Heart left ventricle (tissue), 13 donors: ENCODE measurements around the gene FKBP8.

ENCODE experiments used
- CTCF ChIP-seq, 12 donors: fragments of 200-600 bp; sonication (generic) in 4 of 12; IDR thresholded peaks; one replicate each; pipeline versions ENCODE4 v1.5.0 to v1.8.0; 2018 to 2022; ENCODE audit warnings: antibody characterized with exemption in 12 of 12, mild to moderate bottlenecking in 5 of 12
- POLR2A ChIP-seq, 2 donors: fragments of 450-650 bp; IDR thresholded peaks; one replicate each; pipeline ENCODE4 v1.6.1; 2017; ENCODE audit warnings: antibody characterized with exemption in 2 of 2, mild to moderate bottlenecking in 2 of 2, moderate library complexity in 2 of 2
- donor health status: ischemic (EF 13 %, LVEDD 7.1; RV severe dilation, severe dysfunction).
- donor health status: DM: no; HTN: yes; CAD: no.
- donor health status: DM: no; HTN: no; CAD: no.
- donor health status: ischemic (EF 25% LVEDD 6.9; RV normal size, moderate dysfunction).
- donor health status: ischemic (EF 25% LVEDD 5.7; RV mildly dilated, moderate dysfunction).
- donor health status: ischemic (EF 35%, LVEDD 5.7; RV mildly dilated, moderate dysfunction).
- donor health status: nonischemic (EF 11% LVEDD 7.7; RV severe dilation, severe dysfunction).
- donor health status: DM: yes; HTN: yes; CAD: no.
- donor health status: PGD.
- donor health status: ischemic (EF 29% LVEDD 5.4; RV normal size, mild dysfunction).
- donor health status: nonischemic (EF 23%, LVEDD 6.1; RV moderate dilation, normal function).

GRCh38 chr19:18577365-18577914 is 34.1 kb upstream of the FKBP8 start:
- no peak for TF ChIP-seq CTCF (IDR thresholded peaks at IDR 0.05)
- no peak for TF ChIP-seq POLR2A (IDR thresholded peaks at IDR 0.05)
